ENCODE measurements around the gene KIF26A.

Gene KIF26A

GRCh38 chr14:104133496-104133895, 4.9 kb upstream of the KIF26A start:
- DNase-seq: no peak

- no peak for DNase-seq
Measured at GRCh38 chr14:104134061-104134965, 4.1 kb upstream of the KIF26A start.

GRCh38 chr14:104135121-104135903, 3.1 kb upstream of the KIF26A start:
- DNase-seq: no peak

GRCh38 chr14:104135904-104136471, 2.4 kb upstream of the KIF26A start:
- DNase-seq: no peak

GRCh38 chr14:104136472-104137296, 1.7 kb upstream of the KIF26A start:
- DNase-seq: no peak

GRCh38 chr14:104137297-104138097, 890 bp upstream of the KIF26A start:
- DNase-seq: peak; percentile 60 to 89

GRCh38 chr14:104138718-104139459, 502 bp downstream of the KIF26A start:
- no peak for DNase-seq

- DNase-seq: no peak
Measured at GRCh38 chr14:104139460-104140212, 1.2 kb downstream of the KIF26A start.

- no peak for DNase-seq
Measured at GRCh38 chr14:104140213-104140462, 1.8 kb downstream of the KIF26A start.

GRCh38 chr14:104140463-104141331, 2.3 kb downstream of the KIF26A start:
- no peak for DNase-seq

- no peak for DNase-seq
Measured at GRCh38 chr14:104141621-104142091, 3.3 kb downstream of the KIF26A start.

GRCh38 chr14:104142136-104142945, 4.0 kb downstream of the KIF26A start:
- no peak for DNase-seq

GRCh38 chr14:104142946-104143470, 4.6 kb downstream of the KIF26A start:
- DNase-seq: no peak

GRCh38 chr14:104143521-104144452, 5.4 kb downstream of the KIF26A start:
- no peak for DNase-seq

GRCh38 chr14:104144453-104144790, 6.0 kb downstream of the KIF26A start:
- no peak for DNase-seq

- no peak for DNase-seq
Measured at GRCh38 chr14:104144911-104145825, 6.8 kb downstream of the KIF26A start.

Measured in inflammatory macrophage treated with lipopolysaccharide for 1 hour (primary cell).